Activated gamma-delta T cell treated with Interleukin-2 at 50 U/mL for 16 hours (primary cell): ENCODE data around the gene VEGFB.

ENCODE experiments used
- DNase-seq: peaks from one replicate; pipeline ENCODE4 v3.0.0-alpha.2; 2020

VEGFB gene

GRCh38 chr11:64247729-64248531 lies 13.5 kb downstream of the VEGFB start:
- DNase-seq: no peak

GRCh38 chr11:64248578-64248977 lies 14.2 kb downstream of the VEGFB start:
- DNase-seq: no peak

GRCh38 chr11:64249038-64249437 lies 14.7 kb downstream of the VEGFB start:
- no peak for DNase-seq

- DNase-seq: no peak
These were observed 15.4 kb downstream of the VEGFB start for GRCh38 chr11:64249563-64250414.

GRCh38 chr11:64250415-64251015 lies 16.1 kb downstream of the VEGFB start:
- DNase-seq: no peak

GRCh38 chr11:64251016-64251752 lies 16.8 kb downstream of the VEGFB start, which contains the start of gene PLCB3:
PLCB3 (plus strand) TSS chr11:64251530; CDS start chr11:64251650, 120 bp downstream.
- DNase-seq: peak; percentile 59

DNA sequence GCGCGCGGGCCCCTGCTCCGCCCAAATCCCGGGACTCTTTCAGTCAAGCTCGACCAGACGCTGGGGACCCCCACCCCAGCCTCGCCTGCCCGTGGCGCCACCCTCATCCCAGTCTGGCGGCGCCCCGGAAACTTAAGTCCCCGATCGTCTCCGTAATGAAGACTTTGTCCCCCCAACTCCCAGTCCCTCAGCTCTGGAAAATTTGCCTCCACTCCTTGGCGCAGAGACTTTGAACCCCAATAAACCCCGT lies 17.3 kb downstream of the VEGFB start:
- DNase-seq: no peak

GRCh38 chr11:64252003-64252872 lies 17.9 kb downstream of the VEGFB start:
- DNase-seq: no peak

GRCh38 chr11:64253043-64253442 lies 18.7 kb downstream of the VEGFB start:
- DNase-seq: no peak

DNA sequence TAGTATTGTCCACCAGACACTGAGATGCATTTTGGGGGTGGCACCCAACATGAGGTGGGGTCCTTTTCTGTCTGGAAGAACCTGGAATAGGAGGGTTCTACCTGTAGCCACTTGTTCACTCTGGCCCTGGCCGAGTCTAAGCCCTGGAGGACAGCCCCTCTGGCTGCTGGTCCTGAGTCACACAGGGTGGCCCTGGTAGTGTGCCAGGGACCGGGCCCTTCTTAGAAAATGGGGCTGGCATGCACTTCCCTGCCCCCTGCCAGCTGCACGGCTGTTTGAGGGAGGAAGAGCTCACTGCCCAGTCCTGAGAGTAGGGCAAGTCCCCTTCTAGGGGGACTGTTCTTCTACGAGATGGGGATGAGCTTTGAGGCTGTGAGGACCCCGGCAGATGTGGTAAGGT lies 19.1 kb downstream of the VEGFB start:
- no peak for DNase-seq

GRCh38 chr11:64254326-64254725 lies 19.9 kb downstream of the VEGFB start:
- no peak for DNase-seq

- no peak for DNase-seq
These were observed 21.0 kb downstream of the VEGFB start for GRCh38 chr11:64255135-64256128.

- DNase-seq: no peak
These were observed 21.9 kb downstream of the VEGFB start for GRCh38 chr11:64256300-64256699.

DNA sequence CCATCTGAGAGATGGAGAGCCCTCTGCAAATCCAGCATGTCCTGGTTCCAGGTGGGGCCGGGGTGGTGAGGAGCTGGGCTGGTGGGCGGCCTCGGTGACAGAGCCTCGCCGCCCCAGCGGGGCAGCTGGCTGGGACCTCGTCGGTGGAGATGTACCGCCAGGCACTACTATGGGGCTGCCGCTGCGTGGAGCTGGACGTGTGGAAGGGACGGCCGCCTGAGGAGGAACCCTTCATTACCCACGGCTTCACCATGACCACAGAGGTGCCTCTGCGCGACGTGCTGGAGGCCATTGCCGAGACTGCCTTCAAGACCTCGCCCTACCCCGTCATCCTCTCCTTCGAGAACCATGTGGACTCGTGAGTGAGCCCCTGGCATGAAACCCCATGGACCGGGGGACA lies 24.0 kb downstream of the VEGFB start:
- DNase-seq: no peak

GRCh38 chr11:64258946-64259532 lies 24.7 kb downstream of the VEGFB start:
- DNase-seq: no peak

- DNase-seq: no peak
These were observed 25.2 kb downstream of the VEGFB start for GRCh38 chr11:64259533-64260067.

GRCh38 chr11:64260147-64260708 lies 25.8 kb downstream of the VEGFB start:
- no peak for DNase-seq

DNA sequence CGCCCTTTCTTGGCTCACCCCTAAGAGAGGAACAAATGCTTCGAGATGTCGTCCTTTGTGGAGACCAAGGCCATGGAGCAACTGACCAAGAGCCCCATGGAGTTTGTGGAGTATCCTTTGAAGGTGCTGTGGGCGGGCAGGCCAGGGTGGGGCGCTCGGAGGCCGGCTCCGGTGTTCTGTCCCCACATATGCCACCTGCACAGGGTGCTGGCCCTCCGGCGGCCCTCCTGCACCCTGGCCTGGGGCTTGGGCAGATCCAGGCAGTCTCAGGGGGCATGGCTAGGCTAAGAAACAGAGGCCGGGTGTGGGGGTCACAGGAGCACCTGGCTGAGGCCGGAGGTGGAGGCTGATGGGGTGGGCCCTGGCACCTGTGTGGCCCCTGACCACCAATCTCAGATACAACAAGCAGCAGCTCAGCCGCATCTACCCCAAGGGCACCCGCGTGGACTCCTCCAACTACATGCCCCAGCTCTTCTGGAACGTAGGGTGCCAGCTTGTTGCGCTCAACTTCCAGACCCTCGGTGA lies 27.2 kb downstream of the VEGFB start:
- DNase-seq: no peak

DNA sequence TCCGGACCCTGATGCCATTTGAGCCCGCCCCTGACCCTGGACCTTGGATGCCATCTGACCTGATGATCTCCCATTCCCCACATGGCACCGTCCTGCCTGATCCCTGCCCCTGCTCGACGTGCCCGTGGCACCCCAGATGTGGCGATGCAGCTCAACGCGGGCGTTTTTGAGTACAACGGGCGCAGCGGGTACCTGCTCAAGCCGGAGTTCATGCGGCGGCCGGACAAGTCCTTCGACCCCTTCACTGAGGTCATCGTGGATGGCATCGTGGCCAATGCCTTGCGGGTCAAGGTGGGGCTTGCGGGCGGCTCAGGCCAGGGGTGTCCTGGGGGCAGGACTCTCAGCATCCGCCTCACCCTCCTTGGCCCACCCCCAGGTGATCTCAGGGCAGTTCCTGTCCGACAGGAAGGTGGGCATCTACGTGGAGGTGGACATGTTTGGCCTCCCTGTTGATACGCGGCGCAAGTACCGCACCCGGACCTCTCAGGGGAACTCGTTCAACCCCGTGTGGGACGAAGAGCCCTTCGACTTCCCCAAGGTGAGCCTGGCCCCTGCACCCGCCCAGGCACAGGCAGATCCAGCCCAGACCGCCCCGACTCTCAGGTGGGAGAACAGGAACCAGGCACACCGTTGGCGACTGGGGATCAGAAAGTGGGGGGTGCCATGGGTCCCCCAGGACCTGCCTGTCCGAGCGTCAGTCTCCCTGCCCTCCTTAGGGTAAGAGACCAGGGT lies 28.1 kb downstream of the VEGFB start:
- no peak for DNase-seq
